ENCODE results near the gene TEAD4. TPM values are rescaled to one million over a fixed set of nuclear protein-coding genes. Genes with fewer than 3 reads are reported as not detected.
A peak's percentile ranks its signal among the peaks of the same experiment; 100 is the strongest.

TEAD4 gene
- total and polyA plus RNA-seq, 9 donors, result 35.5 to 103 (median 86.2) TPM

DNA sequence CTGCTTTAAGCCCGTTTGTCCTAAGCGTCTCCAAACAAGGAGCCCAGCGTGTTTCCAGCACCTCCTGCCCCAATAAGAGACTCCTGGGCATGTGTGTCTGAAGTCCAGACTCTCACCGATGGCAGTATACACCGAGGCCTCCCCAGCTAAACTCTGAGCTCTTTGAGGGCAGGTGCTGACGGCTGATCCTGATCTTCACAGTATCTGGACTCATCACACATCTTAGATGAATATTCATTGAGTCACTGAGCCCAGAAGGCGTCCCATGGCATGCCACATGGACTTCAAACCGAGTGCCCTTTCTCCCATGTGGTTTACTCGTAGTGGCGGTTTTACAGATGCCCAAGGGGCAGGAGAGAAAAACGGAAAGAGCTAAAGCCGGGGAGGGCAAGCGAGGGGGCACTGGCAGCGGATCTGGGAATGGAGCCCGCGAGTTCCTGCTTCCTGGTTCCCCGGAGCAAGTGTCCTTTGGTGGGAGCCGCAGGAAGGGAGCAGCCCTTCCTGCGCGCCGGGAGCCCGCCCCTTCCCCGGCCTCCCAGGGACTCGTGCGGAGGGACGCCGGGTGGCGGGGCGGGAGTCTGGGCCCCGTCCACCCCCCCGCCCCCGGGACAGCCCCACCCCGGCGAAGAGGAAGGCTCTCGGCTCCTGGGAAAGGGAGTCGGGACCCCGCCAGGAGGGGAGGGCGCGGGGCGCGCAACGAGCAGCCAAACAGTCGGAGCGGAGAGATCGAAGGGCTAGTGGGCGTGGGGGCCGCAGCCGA, 585 bp upstream of the TEAD4 start:
- Histone ChIP-seq H3K9me3 (replicated peaks; ENCODE audit: control insufficient read depth, low read depth, low read length) (no peaks in the 10 kb centered on the region), H3K27me3 (ENCODE audit: control insufficient read depth, insufficient read depth, low read length) (peaks cover 11% of the 10 kb centered on the region), H3K4me3 (ENCODE audit: low read length) (peak overlapping the region; percentile 54), H3K4me1 (ENCODE audit: control insufficient read depth, insufficient read depth, low read length) (peaks cover 34% of the 10 kb centered on the region), H3K27ac (ENCODE audit: low read length) (peak overlapping the region; percentile 82), H3K36me3 (ENCODE audit: control insufficient read depth, insufficient read depth, low read length) (no peaks in the 10 kb centered on the region)
- DNase-seq, result peak; percentile 52
- 2% methylated on average over 45 of the region's 48 CpGs for WGBS (ENCODE audit: insufficient coverage)

DNA sequence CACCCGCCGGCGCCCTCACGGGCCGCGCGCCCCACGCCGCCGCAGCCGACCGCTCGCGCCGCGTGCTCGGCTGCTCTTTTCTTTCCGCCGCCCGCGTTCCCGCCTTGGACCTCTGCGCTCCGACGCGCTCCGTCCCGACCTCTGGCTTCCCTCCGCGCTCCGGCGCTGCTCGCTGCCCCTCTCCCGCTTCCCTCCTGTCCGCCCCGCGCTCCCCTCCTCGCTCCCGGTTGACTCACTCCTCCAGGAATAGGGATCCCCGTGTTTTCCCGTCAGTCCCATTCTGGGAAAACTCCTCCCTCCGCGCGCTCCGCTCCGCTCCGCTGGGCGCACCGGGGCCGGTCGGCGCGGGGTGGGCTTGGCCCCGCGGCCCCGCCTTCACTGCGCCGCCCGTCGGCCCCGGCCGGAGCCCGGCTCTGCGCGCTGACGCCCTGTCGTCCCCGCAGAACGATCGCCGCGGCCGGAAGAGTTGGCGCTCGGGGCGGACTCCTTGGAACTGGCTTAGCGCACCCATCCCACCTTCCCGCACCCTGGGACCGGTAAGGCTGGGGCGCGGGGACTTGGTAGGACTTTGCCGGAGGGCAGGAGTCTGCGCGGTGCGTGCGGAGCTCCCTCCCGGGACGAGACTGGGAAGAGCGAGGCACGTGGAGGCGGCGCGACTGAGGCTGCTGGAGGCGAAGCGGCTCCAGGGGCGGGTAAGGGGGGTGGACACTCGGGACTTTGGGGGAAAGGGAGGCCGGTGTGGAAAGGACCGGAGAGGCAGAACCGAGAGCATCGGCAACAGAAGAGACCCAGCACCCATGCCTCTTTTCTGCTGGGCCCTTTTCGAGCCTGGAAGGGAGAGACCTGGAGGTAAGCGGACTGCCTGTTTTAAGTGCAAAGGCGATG, 550 bp downstream of the TEAD4 start:
- peak; percentile 56 for DNase-seq
- Histone ChIP-seq H3K4me1 (ENCODE audit: control insufficient read depth, insufficient read depth, low read length) (peaks cover 43% of the 10 kb centered on the region), H3K27me3 (ENCODE audit: control insufficient read depth, insufficient read depth, low read length) (peaks cover 11% of the 10 kb centered on the region), H3K36me3 (ENCODE audit: control insufficient read depth, insufficient read depth, low read length) (no peaks in the 10 kb centered on the region), H3K9me3 (replicated peaks; ENCODE audit: control insufficient read depth, low read depth, low read length) (no peaks in the 10 kb centered on the region), H3K4me3 (ENCODE audit: low read length) (peak overlapping the region; percentile 70), H3K27ac (ENCODE audit: low read length) (peak overlapping the region; percentile 89)
- 1% methylated on average over 104 of the region's 104 CpGs for WGBS (ENCODE audit: insufficient coverage)

- WGBS (ENCODE audit: insufficient coverage), result 18% methylated on average over 15 of the region's 18 CpGs
- DNase-seq, result no peak
- H3K4me3 ChIP-seq (ENCODE audit: low read length), result peak overlapping the region; percentile 70
These were observed 1.3 kb downstream of the TEAD4 start for GRCh38 chr12:2960390-2960956.

DNA sequence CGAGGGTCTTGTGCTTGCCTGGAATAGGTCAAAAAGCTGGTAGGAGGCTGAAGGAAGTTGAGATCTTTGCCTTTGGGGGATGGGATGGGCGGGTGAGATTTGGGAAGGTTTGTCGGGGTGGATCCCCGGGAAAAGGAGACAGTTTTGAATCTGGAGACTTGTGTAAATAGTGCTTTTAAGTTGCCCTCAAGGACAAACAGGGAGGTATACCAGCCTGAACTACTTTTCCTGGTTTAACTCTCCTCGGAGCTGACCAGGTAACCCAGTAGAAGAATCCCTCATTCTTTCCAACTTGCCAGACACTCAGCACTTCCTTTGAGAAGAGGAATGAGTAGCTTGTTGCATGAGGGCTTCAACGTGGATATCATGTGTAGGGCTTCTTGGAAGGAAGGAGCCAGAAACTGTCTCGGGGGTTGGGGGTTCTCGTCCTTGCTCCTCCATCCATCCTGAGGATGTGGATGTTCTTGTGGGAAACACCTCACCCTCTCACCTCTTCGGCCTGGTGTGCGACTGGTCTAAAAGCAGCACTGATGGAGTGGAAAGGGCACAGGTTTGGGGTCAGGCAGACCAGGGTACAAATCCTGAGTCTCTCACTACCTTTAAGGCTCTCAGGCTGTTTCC, 1.9 kb downstream of the TEAD4 start:
- peaks cover 11% of the 10 kb centered on the region for H3K27me3 ChIP-seq (ENCODE audit: control insufficient read depth, insufficient read depth, low read length)
- peaks cover 43% of the 10 kb centered on the region for H3K4me1 ChIP-seq (ENCODE audit: control insufficient read depth, insufficient read depth, low read length)
- H3K9me3 ChIP-seq (replicated peaks; ENCODE audit: control insufficient read depth, low read depth, low read length), result no peaks in the 10 kb centered on the region
- H3K4me3 ChIP-seq (ENCODE audit: low read length), result peak overlapping the region; percentile 70
- H3K27ac ChIP-seq (ENCODE audit: low read length), result peak overlapping the region; percentile 89
- peaks cover under 1% of the 10 kb centered on the region for H3K36me3 ChIP-seq (ENCODE audit: control insufficient read depth, insufficient read depth, low read length)
- no peak for DNase-seq
- 51% methylated on average over 4 of the region's 10 CpGs for WGBS (ENCODE audit: insufficient coverage)

More at GRCh38 chr12:2960390-2960956, 1.3 kb downstream of the TEAD4 start:
- H3K36me3 ChIP-seq (ENCODE audit: control insufficient read depth, insufficient read depth, low read length), result no peaks in the 10 kb centered on the region
- H3K27me3 ChIP-seq (ENCODE audit: control insufficient read depth, insufficient read depth, low read length), result peaks cover 11% of the 10 kb centered on the region
- peak overlapping the region; percentile 89 for H3K27ac ChIP-seq (ENCODE audit: low read length)
- peaks cover 43% of the 10 kb centered on the region for H3K4me1 ChIP-seq (ENCODE audit: control insufficient read depth, insufficient read depth, low read length)
- H3K9me3 ChIP-seq (replicated peaks; ENCODE audit: control insufficient read depth, low read depth, low read length), result no peaks in the 10 kb centered on the region

DNA sequence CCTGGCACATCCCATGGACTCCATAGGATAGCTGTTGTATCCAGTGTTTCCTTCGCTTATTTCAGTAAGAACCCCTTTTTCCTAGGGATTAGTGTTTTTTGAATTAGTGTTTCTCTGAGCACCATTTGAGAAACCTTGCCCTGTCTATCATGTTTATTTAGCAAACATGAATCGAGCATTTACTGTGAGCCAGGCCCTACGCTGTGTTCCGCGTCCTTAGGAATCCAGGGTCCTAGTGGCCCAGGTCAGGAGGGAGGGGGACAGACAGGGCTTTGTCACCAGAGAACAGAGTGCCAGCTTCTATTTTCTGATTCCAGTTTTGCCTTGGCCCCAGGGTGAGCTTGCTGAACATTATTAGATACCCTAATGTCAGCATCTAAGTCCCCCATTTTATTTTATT, 2.5 kb downstream of the TEAD4 start:
- WGBS (ENCODE audit: insufficient coverage), result 89% methylated on average over 4 of the region's 5 CpGs
- Histone ChIP-seq H3K36me3 (ENCODE audit: control insufficient read depth, insufficient read depth, low read length) (peaks cover 2% of the 10 kb centered on the region), H3K4me1 (ENCODE audit: control insufficient read depth, insufficient read depth, low read length) (peaks cover 43% of the 10 kb centered on the region), H3K9me3 (replicated peaks; ENCODE audit: control insufficient read depth, low read depth, low read length) (no peaks in the 10 kb centered on the region), H3K27me3 (ENCODE audit: control insufficient read depth, insufficient read depth, low read length) (peaks cover 11% of the 10 kb centered on the region), H3K4me3 (ENCODE audit: low read length) (peak overlapping the region; percentile 70), H3K27ac (ENCODE audit: low read length) (peak overlapping the region; percentile 89)
- no peak for DNase-seq

DNA sequence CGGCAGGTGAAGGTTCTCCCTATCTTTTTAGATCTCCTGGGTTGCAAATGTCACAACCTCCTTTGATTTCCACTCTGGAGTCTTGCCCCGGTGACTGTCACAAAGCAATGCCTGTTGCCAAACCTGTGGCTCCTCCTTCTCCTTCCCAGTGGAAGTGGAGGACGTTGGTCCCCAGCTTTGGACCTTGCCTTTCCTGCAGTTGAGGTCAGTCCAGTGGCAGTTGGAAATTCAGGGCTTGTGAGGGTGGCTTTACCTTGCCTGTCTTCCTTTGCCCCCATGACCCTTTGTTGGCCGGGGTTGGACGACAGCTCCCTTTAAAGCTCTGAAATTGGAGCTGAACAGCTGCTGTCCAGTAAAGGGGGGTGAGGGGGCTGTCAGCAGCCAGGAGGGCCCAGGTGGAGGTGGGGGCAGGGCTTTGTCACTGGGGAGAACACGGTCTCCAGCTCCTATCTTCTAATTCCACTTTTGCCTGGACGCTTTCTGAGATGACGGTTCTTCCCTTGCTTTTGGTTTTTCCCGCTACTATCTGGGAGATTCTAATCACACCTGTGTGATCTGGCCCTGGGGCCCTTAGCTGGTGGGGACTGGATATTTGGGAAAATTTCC, 4.1 kb downstream of the TEAD4 start:
- Histone ChIP-seq H3K27ac (ENCODE audit: low read length) (peak overlapping the region; percentile 74), H3K4me1 (ENCODE audit: control insufficient read depth, insufficient read depth, low read length) (peaks cover 35% of the 10 kb centered on the region), H3K9me3 (replicated peaks; ENCODE audit: control insufficient read depth, low read depth, low read length) (no peaks in the 10 kb centered on the region), H3K27me3 (ENCODE audit: control insufficient read depth, insufficient read depth, low read length) (peaks cover 11% of the 10 kb centered on the region), H3K36me3 (ENCODE audit: control insufficient read depth, insufficient read depth, low read length) (peaks cover 2% of the 10 kb centered on the region), H3K4me3 (ENCODE audit: low read length) (no peak overlapping the region)
- DNase-seq, result peak; percentile 59
- 31% methylated on average over 2 of the region's 9 CpGs for WGBS (ENCODE audit: insufficient coverage)

DNA sequence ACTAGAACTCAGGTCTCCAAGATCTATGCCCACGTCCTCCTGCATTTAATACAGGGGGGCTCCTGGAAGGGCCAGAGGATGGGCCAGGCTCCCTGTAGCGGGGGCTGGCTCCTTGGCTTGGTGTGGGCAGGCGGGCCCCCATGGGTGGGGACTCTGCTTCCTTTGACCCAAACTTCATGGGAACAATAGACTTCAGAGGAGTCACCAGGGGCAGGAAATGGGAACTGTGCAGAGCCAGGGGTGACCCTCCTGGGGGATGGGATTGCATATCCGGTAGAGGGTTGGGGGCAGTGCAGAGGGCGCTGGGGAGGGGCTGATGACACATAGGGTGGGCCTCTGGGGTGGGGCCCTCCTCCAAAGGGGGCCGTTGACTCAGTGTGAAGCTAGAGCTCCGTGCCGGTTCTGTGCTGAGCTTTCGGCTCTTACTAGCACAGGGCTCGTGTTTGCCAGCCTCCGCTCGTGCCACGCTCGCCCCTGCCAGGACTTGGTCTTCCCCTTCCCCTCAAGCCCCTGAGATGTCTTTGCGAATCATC, 4.6 kb downstream of the TEAD4 start:
- DNase-seq, result peak; percentile 22
- H3K27me3 ChIP-seq (ENCODE audit: control insufficient read depth, insufficient read depth, low read length), result peaks cover 8% of the 10 kb centered on the region
- H3K27ac ChIP-seq (ENCODE audit: low read length), result peak overlapping the region; percentile 74
- H3K4me1 ChIP-seq (ENCODE audit: control insufficient read depth, insufficient read depth, low read length), result peaks cover 30% of the 10 kb centered on the region
- no peak overlapping the region for H3K4me3 ChIP-seq (ENCODE audit: low read length)
- H3K36me3 ChIP-seq (ENCODE audit: control insufficient read depth, insufficient read depth, low read length), result peaks cover 7% of the 10 kb centered on the region
- 55% methylated on average over 13 of the region's 15 CpGs for WGBS (ENCODE audit: insufficient coverage)
- H3K9me3 ChIP-seq (replicated peaks; ENCODE audit: control insufficient read depth, low read depth, low read length), result no peaks in the 10 kb centered on the region

GRCh38 chr12:2967651-2968050, 8.5 kb downstream of the TEAD4 start:
- Histone ChIP-seq H3K4me3 (ENCODE audit: low read length) (no peak overlapping the region), H3K36me3 (ENCODE audit: control insufficient read depth, insufficient read depth, low read length) (peaks cover 20% of the 10 kb centered on the region), H3K9me3 (replicated peaks; ENCODE audit: control insufficient read depth, low read depth, low read length) (no peaks in the 10 kb centered on the region), H3K27ac (ENCODE audit: low read length) (no peak overlapping the region), H3K27me3 (ENCODE audit: control insufficient read depth, insufficient read depth, low read length) (no peaks in the 10 kb centered on the region), H3K4me1 (ENCODE audit: control insufficient read depth, insufficient read depth, low read length) (peaks cover 20% of the 10 kb centered on the region)
- WGBS (ENCODE audit: insufficient coverage), result no CpG with 5 or more reads among the region's 2 CpGs
- DNase-seq, result no peak

DNA sequence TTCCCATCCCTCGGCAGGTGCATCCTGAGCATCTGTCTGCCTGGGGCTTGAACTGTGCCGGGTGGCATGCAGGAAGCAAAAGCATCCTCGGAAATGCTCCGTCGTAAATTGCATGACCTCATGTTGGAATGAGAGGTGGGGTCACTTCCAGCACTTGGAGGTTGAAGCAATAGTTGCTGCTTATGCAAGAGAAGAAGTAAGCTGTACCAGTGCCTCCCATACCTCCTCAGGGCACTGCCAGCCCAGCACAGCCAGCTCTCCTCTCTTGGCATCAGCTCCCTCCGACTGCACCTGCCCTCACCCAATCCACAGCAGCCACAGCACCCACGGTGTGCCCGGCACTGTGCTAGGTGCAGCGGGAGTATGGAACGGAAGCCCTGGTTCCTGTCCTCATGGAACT, 11.5 kb downstream of the TEAD4 start:
- no peaks in the 10 kb centered on the region for H3K27me3 ChIP-seq (ENCODE audit: control insufficient read depth, insufficient read depth, low read length)
- no peak overlapping the region for H3K4me3 ChIP-seq (ENCODE audit: low read length)
- H3K9me3 ChIP-seq (replicated peaks; ENCODE audit: control insufficient read depth, low read depth, low read length), result no peaks in the 10 kb centered on the region
- H3K27ac ChIP-seq (ENCODE audit: low read length), result no peak overlapping the region
- WGBS (ENCODE audit: insufficient coverage), result 69% methylated on average over 9 of the region's 10 CpGs
- no peak for DNase-seq
- H3K4me1 ChIP-seq (ENCODE audit: control insufficient read depth, insufficient read depth, low read length), result peaks cover 6% of the 10 kb centered on the region
- H3K36me3 ChIP-seq (ENCODE audit: control insufficient read depth, insufficient read depth, low read length), result peaks cover 20% of the 10 kb centered on the region

All from muscle of leg (tissue), 11 donors.